ENCODE measurements around the gene PLD4.
"Not testable (repeated sequence)": the region's sequence is repeated elsewhere in the genome, so short reads cannot be mapped to it uniquely, and the experiment has no call there.

Gene PLD4

DNA sequence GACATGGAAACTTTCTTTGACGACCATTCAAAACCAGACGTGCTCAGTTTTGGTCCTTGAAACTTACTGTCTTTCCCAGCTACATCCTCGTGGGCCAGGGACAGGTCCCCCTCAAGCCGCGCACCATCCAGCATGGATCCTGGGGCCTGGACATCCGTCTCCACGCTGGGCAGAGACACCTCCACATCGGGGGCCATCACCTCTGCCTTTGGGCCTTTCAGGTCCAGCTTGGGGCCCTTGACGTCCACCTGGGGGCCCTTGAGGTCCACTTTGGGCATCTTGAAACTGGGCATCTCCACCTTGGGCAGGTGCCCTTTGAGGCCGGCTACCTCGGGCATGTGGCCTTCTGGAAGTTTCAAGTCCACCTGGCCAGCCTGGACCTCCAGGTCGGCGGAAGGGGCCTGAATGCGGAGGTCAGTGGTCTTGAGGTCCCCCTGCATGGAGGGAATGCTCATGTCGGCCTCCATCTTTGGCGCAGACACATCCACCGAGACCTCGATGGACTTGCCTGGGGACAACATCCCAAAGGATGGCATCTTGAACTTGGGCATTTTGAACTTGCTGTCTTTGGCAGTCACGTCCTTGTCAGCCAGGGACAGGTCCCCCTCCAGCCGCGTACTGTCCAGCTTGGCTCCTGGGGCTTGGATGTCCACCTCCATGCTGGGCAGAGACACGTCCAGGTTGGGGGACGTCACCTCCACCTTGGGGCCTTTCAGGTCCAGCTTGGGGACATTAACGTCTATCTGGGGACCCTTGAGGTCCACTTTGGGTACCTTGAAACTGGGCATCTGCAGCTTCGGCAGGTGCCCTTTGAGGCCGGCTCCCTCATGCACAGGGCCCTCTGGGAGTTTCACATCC lies 17.1 kb downstream of the PLD4 start:
- no peak for DNase-seq (ENCODE audit: low read depth)

DNA sequence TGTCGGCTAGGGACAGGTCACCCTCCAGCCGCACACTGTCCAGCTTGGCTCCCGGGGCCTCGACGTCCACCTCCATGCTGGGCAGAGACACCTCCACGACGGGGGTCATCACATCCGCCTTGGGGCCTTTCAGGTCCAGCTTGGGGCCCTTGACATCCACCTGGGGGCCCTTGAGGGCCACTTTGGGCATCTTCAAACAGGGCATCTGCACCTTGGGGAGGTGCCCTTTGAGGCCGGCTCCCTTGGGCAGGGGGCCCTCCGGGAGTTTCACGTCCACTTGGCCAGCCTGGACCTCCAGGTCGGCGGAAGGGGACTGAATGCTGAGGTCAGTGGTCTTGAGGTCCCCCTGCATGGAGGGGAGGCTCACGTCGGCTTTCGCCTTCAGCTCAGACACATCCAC lies 17.9 kb downstream of the PLD4 start:
- no peak for DNase-seq (ENCODE audit: low read depth)

DNA sequence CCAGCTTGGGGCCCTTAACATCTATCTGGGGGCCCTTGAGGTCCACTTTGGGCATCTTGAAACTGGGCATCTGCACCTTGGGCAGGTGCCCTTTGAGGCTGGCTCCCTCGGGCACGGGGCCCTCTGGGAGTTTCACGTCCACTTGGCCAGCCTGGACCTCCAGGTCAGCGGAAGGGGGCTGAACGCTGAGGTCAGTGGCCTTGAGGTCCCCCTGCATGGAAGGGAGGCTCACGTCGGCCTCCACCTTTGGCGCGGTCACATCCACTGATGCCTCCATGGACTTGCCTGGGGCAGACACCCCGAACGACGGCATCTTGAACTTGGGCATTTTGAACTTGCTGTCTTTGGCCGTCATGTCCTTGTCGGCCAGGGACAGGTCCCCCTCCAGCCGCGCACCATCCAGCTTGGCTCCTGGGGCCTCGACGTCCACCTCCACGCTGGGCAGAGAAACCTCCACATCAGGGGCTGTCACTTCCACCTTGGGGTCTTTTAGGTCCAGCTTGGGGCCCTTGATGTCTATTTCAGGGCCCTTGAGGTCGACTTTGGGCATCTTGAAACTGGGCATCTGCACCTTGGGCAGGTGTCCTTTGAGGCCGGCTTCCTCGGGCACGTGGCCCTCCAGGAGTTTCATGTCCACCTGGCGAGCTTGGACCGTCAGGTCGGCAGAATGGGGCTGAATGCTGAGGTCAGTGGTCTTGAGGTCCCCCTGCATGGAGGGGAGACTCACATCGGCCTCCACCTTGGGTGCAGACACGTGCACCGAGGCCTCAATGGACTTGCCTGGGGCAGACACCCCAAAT lies 18.7 kb downstream of the PLD4 start:
- DNase-seq (ENCODE audit: low read depth) = not testable (repeated sequence)

DNA sequence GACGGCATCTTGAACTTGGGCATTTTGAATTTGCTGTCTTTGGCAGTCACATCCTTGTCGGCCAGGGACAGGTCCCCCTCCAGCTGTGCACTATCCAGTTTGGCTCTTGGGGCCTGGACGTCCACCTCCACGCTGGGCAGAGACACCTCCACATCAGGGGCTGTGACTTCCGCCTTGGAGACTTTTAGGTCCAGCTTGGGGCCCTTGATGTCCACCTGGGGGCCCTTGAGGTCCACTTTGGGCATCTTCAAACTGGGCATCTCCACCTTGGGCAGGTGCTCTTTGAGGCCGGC lies 19.3 kb downstream of the PLD4 start:
- not testable (repeated sequence) for DNase-seq (ENCODE audit: low read depth)

DNA sequence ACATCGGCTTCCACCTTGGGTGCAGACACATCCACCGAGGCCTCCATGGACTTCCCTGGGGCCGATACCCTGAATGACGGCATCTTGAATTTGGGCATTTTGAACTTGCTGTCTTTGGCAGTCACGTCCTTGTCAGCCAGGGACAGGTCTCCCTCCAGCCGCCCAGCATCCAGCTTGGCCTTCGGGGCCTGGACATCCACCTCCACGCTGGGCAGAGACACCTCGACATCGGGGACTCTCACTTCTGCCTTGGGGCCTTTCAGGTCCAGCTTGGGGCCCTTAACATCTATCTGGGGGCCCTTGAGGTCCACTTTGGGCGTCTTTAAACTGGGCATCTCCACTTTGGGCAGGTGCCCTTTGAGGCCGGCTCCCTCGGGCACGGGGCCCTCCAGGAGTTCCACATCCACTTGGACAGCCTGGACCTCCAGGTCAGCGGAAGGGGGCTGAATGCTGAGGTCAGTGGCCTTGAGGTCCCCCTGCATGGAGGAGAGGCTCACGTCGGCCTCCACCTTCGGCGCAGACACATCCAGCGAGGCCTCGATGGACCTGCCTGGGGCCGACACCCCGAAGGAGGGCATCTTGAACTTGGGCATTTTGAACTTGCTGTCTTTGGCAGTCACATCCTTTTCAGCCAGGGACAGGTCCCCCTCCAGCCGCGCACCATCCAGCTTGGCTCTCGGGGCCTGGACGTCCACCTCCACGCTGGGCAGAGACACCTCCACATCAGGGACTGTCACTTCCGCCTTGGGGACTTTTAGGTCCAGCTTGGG lies 19.9 kb downstream of the PLD4 start:
- DNase-seq (ENCODE audit: low read depth) = not testable (repeated sequence)

DNA sequence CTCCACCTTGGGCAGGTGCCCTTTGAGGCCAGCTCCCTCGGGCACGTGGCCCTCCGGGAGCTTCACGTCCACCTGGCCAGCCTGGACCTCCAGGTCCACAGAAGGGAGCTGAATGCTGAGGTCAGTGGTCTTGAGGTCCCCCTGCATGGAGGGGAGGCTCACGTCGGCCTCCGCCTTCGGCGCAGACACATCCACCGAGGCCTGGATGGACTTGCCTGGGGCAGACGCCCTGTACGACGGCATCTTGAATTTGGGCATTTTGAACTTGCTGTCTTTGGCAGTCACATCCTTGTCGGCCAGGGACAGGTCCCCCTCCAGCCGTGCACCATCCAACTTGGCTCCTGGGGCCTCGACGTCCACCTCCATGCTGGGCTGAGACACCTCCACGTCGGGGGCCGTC lies 20.6 kb downstream of the PLD4 start:
- not testable (repeated sequence) for DNase-seq (ENCODE audit: low read depth)

DNA sequence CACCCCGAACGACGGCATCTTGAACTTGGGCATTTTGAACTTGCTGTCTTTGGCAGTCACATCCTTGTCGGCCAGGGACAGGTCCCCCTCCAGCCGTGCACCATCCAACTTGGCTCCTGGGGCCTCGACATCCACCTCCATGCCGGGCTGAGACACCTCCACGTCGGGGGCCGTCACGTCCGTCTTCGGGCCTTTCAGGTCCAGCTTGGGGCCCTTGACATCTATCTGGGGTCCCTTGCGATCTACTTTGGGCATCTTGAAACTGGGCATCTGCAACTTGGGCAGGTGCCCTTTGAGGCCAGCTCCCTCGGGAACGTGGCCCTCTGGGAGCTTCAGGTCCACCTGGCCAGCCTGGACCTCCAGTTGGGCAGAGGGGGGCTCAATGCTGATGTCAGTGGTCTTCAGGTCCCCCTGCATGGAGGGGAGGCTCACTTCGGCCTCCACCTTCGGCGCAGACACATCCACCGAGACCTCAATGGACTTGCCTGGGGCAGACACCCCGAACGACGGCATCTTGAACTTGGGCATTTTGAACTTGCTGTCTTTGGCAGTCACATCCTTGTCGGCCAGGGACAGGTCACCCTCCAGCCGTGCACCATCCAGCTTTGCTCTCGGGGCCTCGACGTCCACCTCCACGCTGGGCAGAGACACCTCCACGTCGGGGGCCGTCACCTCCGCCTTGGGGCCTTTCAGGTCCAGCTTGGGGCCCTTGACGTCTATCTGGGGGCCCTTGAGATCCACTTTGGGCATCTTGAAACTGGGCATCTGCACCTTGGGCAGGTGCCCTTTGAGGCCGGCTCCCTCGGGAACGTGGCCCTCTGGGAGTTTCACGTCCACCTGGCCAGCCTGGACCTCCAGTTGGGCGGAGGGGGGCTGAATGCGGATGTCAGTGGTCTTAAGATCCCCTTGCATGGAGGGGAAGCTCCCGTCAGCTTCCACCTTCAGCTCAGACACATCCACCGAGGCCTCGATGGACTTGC lies 21.6 kb downstream of the PLD4 start:
- not testable (repeated sequence) for DNase-seq (ENCODE audit: low read depth)

DNA sequence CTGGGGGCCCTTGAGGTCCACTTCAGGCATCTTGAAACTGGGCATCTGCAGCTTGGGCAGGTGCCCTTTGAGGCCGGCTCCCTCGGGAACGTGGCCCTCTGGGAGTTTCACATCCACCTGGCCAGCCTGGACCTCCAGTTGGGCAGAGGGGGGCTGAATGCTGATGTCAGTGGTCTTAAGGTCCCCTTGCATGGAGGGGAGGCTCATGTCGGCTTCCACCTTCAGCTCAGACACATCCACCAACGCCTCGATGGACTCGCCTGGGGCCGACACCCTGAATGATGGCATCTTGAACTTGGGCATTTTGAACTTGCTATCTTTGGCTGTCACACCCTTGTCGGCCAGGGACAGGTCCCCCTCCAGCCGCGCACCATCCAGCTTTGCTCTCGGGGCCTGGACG lies 22.5 kb downstream of the PLD4 start:
- DNase-seq (ENCODE audit: low read depth) = not testable (repeated sequence)

DNA sequence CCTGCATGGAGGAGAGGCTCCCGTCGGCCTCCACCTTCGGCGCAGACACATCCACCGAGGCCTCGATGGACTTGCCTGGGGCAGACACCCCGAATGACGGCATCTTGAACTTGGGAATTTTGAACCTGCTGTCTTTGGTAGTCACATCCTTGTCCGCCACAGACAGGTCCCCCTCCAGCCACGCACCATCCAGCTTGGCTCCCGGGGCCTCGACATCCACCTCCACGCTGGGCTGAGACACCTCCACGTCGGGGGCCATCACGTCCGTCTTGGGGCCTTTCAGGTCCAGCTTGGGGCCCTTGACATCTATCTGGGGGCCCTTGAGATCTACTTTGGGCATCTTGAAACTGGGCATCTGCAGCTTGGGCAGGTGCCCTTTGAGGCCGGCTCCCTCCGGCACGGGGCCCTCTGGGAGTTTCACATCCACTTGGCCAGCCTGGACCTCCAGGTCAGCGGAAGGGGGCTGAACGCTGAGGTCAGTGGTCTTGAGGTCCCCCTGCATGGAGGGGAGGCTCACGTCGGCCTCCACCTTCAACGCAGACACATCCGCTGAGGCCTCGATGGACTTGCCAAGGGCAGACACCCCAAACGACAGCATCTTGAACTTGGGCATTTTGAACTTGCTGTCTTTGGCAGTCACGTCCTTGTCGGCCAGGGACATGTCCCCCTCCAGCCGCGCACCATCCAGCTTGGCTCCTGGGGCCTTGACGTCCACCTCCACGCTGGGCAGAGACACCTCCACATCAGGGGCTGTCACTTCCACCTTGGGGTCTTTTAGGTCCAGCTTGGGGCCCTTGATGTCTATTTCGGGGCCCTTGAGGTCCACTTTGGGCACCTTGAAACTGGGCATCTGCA lies 23.4 kb downstream of the PLD4 start:
- not testable (repeated sequence) for DNase-seq (ENCODE audit: low read depth)

DNA sequence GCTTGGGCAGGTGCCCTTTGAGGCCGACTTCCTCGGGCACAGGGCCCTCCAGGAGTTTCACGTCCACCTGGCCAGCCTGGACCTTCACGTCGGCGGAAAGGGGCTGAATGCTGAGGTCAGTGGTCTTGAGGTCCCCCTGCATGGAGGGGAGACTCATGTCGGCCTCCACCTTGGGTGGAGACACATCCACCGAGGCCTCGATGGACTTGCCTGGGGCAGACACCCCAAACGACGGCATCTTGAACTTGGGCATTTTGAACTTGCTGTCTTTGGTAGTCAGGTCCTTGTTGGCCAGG lies 24.0 kb downstream of the PLD4 start:
- no peak for DNase-seq (ENCODE audit: low read depth)

DNA sequence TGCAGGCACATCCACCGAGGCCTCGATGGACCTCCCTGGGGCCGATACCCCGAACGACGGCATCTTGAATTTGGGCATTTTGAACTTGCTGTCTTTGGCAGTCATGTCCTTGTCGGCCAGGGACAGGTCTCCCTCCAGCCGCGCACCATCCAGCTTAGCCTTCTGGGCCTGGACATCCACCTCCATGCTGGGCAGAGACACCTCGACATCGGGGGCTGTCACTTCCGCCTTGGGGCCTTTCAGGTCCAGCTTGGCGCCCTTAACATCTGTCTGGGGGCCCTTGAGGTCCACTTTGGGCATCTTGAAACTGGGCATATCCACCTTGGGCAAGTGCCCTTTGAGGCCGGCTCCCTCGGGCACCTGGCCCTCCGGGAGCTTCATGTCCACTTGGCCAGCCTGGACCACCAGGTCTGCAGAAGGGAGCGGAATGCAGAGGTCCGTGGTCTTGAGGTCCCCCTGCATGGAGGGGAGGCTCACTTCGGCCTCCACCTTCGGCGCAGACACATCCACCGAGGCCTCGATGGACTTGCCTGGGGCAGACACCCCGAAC lies 24.8 kb downstream of the PLD4 start:
- DNase-seq (ENCODE audit: low read depth) = not testable (repeated sequence)

DNA sequence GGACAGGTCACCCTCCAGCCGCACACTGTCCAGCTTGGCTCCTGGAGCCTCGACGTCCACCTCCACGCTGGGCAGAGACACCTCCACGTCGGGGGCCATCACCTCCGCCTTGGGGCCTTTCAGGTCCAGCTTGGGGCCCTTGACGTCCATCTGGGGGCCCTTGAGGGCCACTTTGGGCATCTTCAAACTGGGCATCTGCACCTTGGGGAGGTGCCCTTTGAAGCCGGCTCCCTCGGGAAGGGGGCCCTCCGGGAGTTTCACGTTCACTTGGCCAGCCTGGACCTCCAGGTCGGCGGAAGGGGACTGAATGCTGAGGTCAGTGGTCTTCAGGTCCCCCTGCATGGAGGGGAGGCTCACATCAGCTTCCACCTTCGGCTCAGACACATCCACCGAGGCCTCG lies 25.3 kb downstream of the PLD4 start:
- DNase-seq (ENCODE audit: low read depth) = no peak

DNA sequence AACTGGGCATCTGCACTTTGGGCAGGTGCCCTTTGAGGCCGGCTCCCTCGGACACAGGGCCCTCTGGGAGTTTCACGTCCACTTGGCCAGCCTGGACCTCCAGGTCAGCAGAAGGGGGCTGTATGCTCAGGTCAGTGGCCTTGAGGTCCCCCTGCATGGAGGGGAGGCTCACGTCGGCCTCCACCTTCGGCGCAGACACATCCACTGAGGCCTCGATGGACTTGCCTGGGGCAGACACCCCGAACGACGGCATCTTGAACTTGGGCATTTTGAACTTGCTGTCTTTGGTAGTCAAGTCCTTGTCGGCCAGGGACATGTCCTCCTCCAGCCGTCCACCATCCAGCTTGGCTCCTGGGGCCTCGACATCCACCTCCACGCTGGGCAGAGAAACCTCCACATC lies 26.0 kb downstream of the PLD4 start:
- DNase-seq (ENCODE audit: low read depth) = not testable (repeated sequence)

DNA sequence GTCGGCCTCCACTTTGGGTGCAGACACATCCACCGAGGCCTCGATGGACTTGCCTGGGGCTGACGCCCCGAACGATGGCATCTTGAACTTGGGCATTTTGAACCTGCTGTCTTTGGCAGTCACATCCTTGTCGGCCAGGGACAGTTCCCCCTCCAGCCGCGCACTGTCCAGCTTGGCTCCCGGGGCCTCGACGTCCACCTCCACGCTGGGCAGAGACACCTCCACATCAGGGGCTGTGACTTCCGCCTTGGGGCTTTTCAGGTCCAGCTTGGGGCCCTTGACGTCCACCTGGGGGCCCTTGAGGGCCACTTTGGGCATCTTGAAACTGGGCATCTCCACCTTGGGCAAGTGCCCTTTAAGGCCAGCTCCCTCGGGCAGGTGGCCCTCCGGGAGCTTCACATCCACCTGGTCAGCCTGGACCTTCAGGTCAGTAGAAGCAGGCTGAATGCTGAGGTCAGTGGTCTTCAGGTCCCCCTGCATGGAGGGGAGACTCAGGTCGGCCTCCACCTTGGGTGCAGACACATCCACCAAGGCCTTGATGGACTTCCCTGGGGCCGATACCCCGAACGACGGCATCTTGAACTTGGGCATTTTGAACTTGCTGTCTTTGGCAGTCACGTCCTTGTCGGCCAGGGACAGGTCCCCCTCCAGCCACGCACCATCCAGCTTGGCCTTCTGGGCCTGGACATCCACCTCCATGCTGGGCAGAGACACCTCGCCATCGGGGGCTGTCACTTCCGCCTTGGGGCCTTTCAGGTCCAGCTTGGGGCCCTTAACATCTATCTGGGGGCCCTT lies 27.4 kb downstream of the PLD4 start:
- not testable (repeated sequence) for DNase-seq (ENCODE audit: low read depth)

DNA sequence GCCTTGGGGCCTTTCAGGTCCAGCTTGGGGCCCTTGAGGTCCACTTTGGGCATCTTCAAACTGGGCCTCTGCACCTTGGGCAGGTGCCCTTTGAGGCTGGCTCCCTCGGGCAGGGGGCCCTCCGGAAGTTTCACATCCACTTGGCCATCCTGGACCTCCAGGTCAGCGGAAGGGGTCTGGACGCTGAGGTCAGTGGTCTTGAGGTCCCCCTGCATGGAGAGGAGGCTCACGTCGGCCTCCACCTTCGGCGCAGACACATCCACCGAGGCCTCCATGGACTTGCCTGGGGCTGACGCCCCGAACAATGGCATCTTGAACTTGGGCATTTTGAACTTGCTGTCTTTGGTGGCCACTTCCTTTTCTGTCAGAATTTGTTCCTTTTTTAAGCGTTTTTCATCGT lies 28.4 kb downstream of the PLD4 start:
- DNase-seq (ENCODE audit: low read depth) = no peak

DNA sequence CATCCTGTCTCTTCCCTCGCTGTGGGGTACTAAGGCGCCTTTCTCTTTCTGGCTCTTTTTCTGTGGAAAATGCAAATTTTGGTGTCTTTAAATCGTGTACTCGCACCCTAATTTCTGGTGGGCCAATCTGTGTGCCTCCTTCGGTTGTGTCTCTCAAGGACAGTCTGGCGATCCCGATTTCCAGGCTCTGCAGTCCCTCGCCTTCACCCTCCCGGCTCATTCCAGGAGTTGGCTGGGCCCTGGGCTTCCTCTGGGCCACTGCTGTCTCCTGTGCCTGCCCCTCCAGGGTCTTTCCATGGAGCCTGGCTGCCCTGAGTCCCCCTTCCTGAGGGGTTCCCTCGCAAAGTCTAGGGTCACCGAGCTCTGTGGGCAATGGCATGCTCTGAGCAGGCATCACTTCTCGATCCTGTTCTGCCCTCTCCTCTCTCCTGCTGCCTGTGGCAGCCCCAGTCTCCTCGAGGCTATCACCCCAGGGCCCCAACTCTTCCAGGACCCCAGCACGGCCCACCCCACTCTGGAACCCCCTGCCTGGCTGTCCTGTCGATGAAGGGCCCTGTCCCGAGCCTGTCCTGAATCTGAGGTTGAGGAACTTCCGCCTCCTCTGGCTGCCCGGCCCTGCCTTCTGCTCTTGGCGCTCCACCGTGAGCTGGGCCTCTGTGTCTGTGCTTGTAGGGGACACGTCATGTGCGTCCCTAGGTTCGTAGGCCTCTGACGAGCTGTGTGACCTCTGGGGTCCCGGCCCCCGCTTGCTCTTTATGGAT lies 29.4 kb downstream of the PLD4 start:
- no peak for DNase-seq (ENCODE audit: low read depth)

DNA sequence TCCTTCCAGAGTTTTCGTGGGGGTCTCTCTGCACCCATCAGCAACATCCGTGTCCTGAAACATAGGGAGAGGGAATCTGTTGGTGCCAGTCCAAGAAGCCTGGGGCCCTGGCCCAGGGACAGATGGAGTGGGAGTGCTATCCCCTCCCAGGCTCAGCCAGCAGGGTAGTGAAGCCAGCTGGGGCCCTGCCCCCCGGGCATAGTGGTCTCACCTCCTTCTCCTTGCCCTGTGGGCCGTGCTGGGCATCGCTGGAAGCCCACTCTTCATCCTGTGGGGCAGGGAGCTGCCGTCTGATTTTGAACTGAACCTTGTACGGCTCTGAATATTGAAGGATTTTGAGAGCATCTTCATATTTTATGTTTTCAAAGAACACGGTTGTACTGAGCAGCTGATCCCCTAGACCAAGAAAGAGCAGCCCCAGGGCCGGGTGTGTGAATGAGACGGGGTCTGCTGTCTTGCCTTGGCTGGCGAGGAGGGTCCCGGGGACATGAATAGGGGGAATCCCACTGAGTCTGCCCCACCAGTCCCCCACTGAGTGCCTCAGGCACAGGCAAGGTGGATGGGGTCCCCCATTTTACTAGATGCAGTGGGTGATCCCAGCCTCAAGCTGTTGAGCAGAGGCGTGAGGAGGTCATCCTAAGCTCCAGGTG lies 30.2 kb downstream of the PLD4 start:
- no peak for DNase-seq (ENCODE audit: low read depth)

DNA sequence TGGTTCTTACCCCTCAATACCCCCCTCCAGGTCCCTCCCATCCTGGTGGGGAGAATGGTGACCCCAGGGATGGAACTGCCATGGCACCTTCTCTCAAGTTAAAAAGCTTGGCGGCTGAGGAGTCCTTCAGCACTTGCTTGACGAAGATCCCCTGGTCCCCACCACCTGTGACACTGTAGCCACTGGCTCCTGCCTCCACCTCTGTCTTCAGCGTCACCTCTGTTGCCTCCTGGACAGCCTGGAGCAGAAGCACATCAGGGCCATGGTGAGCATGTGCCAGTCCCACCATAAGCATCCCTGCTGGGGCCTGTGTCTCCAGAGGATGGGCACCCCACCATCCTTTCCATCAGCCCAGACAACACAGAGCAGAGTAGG lies 30.7 kb downstream of the PLD4 start:
- no peak for DNase-seq (ENCODE audit: low read depth)
